GM21447 (cell line): ENCODE measurements around the gene ASB18.
"Not testable (repeated sequence)": the region's sequence is repeated elsewhere in the genome, so short reads cannot be mapped to it uniquely, and the experiment has no call there.

ENCODE experiments used
- ATAC-seq: cut with Tn5 transposase; IDR thresholded peaks from one replicate; pipeline ENCODE4 v1.9.1; 2021; ENCODE audit not compliant: unreplicated experiment

Gene ASB18

GRCh38 chr2:236264256-236264655 is at the start of gene ASB18:
ASB18 (minus strand) TSS chr2:236264406; CDS start chr2:236264345, 61 bp downstream.
- no peak for ATAC-seq

GRCh38 chr2:236311286-236311685 is 47.1 kb upstream of the ASB18 start:
- ATAC-seq, result no peak

- ATAC-seq, result no peak
Measured at GRCh38 chr2:236309669-236310029, 45.4 kb upstream of the ASB18 start.

- no peak for ATAC-seq
Measured at GRCh38 chr2:236308855-236309668, 44.9 kb upstream of the ASB18 start.

GRCh38 chr2:236307641-236308040 is 43.4 kb upstream of the ASB18 start:
- no peak for ATAC-seq

GRCh38 chr2:236306825-236307540 is 42.8 kb upstream of the ASB18 start:
- ATAC-seq, result no peak

GRCh38 chr2:236305964-236306605 is 41.9 kb upstream of the ASB18 start:
- no peak for ATAC-seq

GRCh38 chr2:236305531-236305930 is 41.3 kb upstream of the ASB18 start:
- no peak for ATAC-seq

- no peak for ATAC-seq
Measured at GRCh38 chr2:236303935-236304334, 39.7 kb upstream of the ASB18 start.

- no peak for ATAC-seq
Measured at GRCh38 chr2:236302555-236302954, 38.3 kb upstream of the ASB18 start.

GRCh38 chr2:236298924-236299475 is 34.8 kb upstream of the ASB18 start:
- ATAC-seq, result no peak

GRCh38 chr2:236295481-236295880 is 31.3 kb upstream of the ASB18 start:
- ATAC-seq, result no peak

GRCh38 chr2:236294647-236295046 is 30.4 kb upstream of the ASB18 start:
- no peak for ATAC-seq

GRCh38 chr2:236293241-236293810 is 29.1 kb upstream of the ASB18 start:
- no peak for ATAC-seq

- ATAC-seq, result no peak
Measured at GRCh38 chr2:236291911-236292310, 27.7 kb upstream of the ASB18 start.

- ATAC-seq, result no peak
Measured at GRCh38 chr2:236291476-236291875, 27.3 kb upstream of the ASB18 start.

GRCh38 chr2:236290742-236291425 is 26.7 kb upstream of the ASB18 start:
- no peak for ATAC-seq

GRCh38 chr2:236289766-236290462 is 25.7 kb upstream of the ASB18 start:
- ATAC-seq, result no peak

- ATAC-seq, result not testable (repeated sequence)
Measured at GRCh38 chr2:236288373-236288772, 24.2 kb upstream of the ASB18 start.

- ATAC-seq, result no peak
Measured at GRCh38 chr2:236287656-236288055, 23.4 kb upstream of the ASB18 start.
